Fibroblast of the aortic adventitia (primary cell): ENCODE data around the gene TMEM59L. TPM values are rescaled to one million over a fixed set of nuclear protein-coding genes. Genes with fewer than 3 reads are reported as not detected.

Experiments
- DNase-seq: peaks from one replicate; pipeline ENCODE4 v3.0.0-alpha.2; 2010; ENCODE audit warnings: low read depth
- H3K4me3 ChIP-seq: 2 replicates; pipeline ENCODE4 v1.5.1; 2011; ENCODE audit warnings: low read depth, mild to moderate bottlenecking, control low read depth, low read length, moderate library complexity
- total RNA-seq: library from RNA; depleted of rRNA; stranded (reverse); fragments of >200 nt; gene quantifications from 2 replicates; pipeline ENCODE4 v1.2.3, GENCODE V29; 2012; ENCODE audit warnings: low replicate concordance
- TF ChIP-seq, protein P1 (sequence below): IDR thresholded peaks from 2 replicates; pipeline ENCODE4 v1.5.1; 2011; ENCODE audit warnings: mild to moderate bottlenecking, low read length, control low read depth, inconsistent platforms; ENCODE audit not compliant: insufficient read depth

Gene TMEM59L
- total RNA-seq, 1 donor = 2.2 TPM

- TF ChIP-seq, protein P1, sequence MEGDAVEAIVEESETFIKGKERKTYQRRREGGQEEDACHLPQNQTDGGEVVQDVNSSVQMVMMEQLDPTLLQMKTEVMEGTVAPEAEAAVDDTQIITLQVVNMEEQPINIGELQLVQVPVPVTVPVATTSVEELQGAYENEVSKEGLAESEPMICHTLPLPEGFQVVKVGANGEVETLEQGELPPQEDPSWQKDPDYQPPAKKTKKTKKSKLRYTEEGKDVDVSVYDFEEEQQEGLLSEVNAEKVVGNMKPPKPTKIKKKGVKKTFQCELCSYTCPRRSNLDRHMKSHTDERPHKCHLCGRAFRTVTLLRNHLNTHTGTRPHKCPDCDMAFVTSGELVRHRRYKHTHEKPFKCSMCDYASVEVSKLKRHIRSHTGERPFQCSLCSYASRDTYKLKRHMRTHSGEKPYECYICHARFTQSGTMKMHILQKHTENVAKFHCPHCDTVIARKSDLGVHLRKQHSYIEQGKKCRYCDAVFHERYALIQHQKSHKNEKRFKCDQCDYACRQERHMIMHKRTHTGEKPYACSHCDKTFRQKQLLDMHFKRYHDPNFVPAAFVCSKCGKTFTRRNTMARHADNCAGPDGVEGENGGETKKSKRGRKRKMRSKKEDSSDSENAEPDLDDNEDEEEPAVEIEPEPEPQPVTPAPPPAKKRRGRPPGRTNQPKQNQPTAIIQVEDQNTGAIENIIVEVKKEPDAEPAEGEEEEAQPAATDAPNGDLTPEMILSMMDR = no peak
- no peak overlapping the region for H3K4me3 ChIP-seq
- no peak for DNase-seq
These were observed 20.7 kb downstream of the TMEM59L start for GRCh38 chr19:18633321-18633720.

DNA sequence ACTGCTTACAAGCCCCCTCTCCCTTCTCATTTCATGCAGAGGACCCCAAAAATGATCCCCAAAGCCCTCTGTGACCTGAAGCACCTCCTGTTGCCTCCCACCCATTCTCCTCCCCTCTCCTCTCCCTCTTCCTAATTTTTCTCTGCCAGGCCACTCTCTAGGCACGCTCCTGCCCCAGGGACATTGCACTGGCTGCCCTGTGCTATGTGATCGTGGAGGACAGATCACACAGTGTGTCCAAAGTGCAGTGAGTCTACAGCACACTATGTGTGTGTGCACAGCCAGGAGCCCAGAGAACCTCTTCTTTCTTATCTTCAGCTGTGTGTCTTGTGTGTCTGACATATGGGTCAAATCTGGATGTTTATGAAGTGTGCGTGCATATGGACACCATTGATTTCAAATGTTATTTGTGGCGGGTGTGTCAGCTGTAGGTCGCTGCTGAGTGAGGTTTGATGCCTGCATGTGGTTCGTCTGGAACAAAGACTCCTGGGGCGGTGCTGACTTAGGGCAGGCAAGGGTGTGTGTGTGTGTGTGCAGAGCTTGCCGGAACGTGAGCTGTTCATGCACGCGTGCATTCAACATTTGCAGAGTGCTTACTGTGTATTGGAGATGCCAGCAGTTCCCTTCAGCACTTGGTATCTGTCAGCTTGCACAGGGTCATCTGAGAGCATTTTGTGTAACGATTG lies 22.1 kb downstream of the TMEM59L start:
- peak; percentile 32 for DNase-seq
- TF ChIP-seq, protein P1 = no peak

GRCh38 chr19:18635831-18636182 lies 23.1 kb downstream of the TMEM59L start:
- H3K4me3 ChIP-seq = no peak overlapping the region
- no peak for DNase-seq
- TF ChIP-seq, protein P1 = no peak

More for the DNA sequence above, 22.1 kb downstream of the TMEM59L start:
- H3K4me3 ChIP-seq = no peak overlapping the region

DNA sequence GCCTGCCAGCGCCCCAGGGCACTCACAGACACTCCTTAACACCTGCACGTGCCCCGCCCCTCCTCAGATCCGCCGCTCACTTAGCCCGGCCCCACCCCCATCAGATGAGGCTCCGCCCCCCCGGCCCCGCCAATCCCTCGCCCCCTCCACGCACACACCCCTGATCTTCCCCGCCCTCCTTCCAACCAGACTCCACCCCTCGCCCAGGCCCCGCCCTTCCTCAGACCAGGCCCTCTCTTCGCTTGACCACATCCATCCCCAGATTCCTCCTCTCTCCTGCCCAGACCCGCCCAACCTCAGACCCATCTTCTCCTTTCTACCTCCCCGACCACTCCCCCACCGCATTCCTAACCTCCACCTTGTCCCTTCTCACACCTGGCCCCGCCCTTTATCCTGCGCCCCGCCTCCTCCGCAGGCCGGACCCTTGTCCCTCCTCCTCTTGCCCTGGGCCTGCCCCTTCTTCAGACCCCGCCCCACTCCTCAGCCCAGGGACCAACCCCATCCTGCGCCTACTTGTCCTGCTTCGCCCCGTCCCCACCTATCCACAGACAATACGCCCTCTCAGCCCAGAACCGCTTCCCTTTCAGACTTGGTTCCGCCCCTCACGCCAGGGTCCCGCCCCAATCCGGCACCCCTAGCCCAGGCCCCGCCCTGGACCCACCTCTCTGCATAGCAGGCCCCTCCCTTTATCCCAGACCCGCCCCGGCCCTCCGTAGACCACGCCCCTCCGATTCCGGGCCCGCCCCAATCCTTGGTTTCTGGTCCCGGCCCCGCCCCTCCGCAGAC lies 23.7 kb downstream of the TMEM59L start:
- peak overlapping the region; percentile 86 for H3K4me3 ChIP-seq
- TF ChIP-seq, protein P1 = no peak
- peak; percentile 93 for DNase-seq

DNA sequence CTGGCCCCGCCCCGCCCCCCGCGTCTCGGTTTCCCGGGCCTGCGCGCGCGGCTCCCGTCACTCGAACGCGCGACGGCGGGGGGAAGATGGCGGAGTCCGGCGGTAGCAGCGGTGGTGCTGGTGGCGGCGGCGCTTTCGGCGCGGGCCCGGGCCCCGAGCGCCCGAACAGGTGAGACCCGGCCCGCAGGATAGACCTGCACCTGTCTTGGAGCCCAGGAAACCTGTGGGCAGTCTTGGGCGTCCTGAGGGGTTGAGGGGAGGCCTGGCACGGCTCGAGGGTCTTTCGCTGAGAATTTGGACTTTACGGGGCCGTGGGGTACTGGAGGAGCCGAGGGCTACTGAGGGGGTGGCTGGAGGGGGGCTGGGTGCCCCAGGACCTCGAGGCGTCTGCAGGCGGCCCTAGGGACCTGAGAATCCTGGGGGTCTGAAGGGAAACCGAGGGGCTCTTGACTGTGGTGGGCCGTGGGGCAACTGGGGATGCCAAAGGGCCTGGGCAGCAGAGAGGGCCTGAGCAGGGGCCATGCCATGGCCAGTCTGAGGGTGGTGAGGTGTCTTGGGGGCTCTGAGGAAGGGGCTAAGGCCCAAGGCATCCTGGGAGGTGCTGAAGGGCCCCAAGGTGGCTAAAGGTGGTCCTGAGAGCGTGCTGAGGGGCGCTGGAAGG lies 24.4 kb downstream of the TMEM59L start, which contains the start of gene KLHL26:
Gene KLHL26, plus strand, starts transcription at position 60 of the 661 bp plus-strand sequence. Its CDS starts 27 bp downstream, at position 87.
- H3K4me3 ChIP-seq = peak within 1 kb of the TSS; percentile 86
- TF ChIP-seq, protein P1 = no peak
- DNase-seq = no peak

- peak overlapping the region; percentile 86 for H3K4me3 ChIP-seq
- no peak for DNase-seq
- TF ChIP-seq, protein P1 = no peak
These were observed 25.3 kb downstream of the TMEM59L start for GRCh38 chr19:18637673-18638630.
